ENCODE data around the gene ITGA8.
A peak's percentile ranks its signal among the peaks of the same experiment; 100 is the strongest.
"Not testable (repeated sequence)": the region's sequence is repeated elsewhere in the genome, so short reads cannot be mapped to it uniquely, and the experiment has no call there.

Gene ITGA8

GRCh38 chr10:15719899-15720634, at the start of gene ITGA8:
Gene ITGA8 (minus strand): TSS chr10:15719922. CDS start chr10:15719771, 151 bp downstream.
- DNase-seq, result peak in 2 of 10 donors; percentile 22 to 83
- intact Hi-C loops (cut with DNase I), result loop anchor here (5.0 to 10.0 kb wide), 2 partner anchors 135 to 288 kb away; no protein-coding TSS in a partner anchor

- intact Hi-C loops (cut with DNase I), result no loop called here
- no peak for DNase-seq
These were observed 45.3 kb upstream of the ITGA8 start for GRCh38 chr10:15764892-15765454.

GRCh38 chr10:15763006-15763405, 43.3 kb upstream of the ITGA8 start:
- intact Hi-C loops (cut with DNase I), result no loop called here
- DNase-seq, result no peak

GRCh38 chr10:15762239-15762638, 42.5 kb upstream of the ITGA8 start:
- intact Hi-C loops (cut with DNase I), result not testable (repeated sequence)

GRCh38 chr10:15761224-15761623, 41.5 kb upstream of the ITGA8 start:
- DNase-seq; intact Hi-C loops (cut with DNase I): not testable (repeated sequence)

More at GRCh38 chr10:15762239-15762638, 42.5 kb upstream of the ITGA8 start:
- not testable (repeated sequence) for DNase-seq

GRCh38 chr10:15760681-15761080, 41.0 kb upstream of the ITGA8 start:
- intact Hi-C loops (cut with DNase I), result no loop called here
- DNase-seq, result no peak

- DNase-seq, result no peak
- intact Hi-C loops (cut with DNase I), result no loop called here
These were observed 39.5 kb upstream of the ITGA8 start for GRCh38 chr10:15759265-15759664.

GRCh38 chr10:15758618-15759017, 38.9 kb upstream of the ITGA8 start:
- no peak for DNase-seq
- intact Hi-C loops (cut with DNase I), result no loop called here

- DNase-seq, result no peak
- intact Hi-C loops (cut with DNase I), result no loop called here
These were observed 35.2 kb upstream of the ITGA8 start for GRCh38 chr10:15754937-15755336.

GRCh38 chr10:15751046-15751445, 31.3 kb upstream of the ITGA8 start:
- intact Hi-C loops (cut with DNase I), result no loop called here
- no peak for DNase-seq

- DNase-seq, result peak in 1 of 10 donors; percentile 10
- intact Hi-C loops (cut with DNase I), result no loop called here
These were observed 28.4 kb upstream of the ITGA8 start for GRCh38 chr10:15748126-15748525.

- intact Hi-C loops (cut with DNase I), result no loop called here
- DNase-seq, result no peak
These were observed 27.9 kb upstream of the ITGA8 start for GRCh38 chr10:15747632-15748031.

GRCh38 chr10:15745751-15746150, 26.0 kb upstream of the ITGA8 start:
- DNase-seq, result no peak
- intact Hi-C loops (cut with DNase I), result no loop called here

- DNase-seq, result peak in 3 of 10 donors; percentile 18 to 39 (median 24)
- intact Hi-C loops (cut with DNase I), result no loop called here
These were observed 24.6 kb upstream of the ITGA8 start for GRCh38 chr10:15744217-15744865.

- DNase-seq, result no peak
- intact Hi-C loops (cut with DNase I), result no loop called here
These were observed 23.7 kb upstream of the ITGA8 start for GRCh38 chr10:15743443-15743842.

GRCh38 chr10:15742836-15743235, 23.1 kb upstream of the ITGA8 start:
- DNase-seq, result no peak
- intact Hi-C loops (cut with DNase I), result no loop called here

GRCh38 chr10:15742102-15742501, 22.4 kb upstream of the ITGA8 start:
- no peak for DNase-seq
- intact Hi-C loops (cut with DNase I), result no loop called here

- no peak for DNase-seq
- intact Hi-C loops (cut with DNase I), result no loop called here
These were observed 21.9 kb upstream of the ITGA8 start for GRCh38 chr10:15741581-15741980.

- DNase-seq, result no peak
- intact Hi-C loops (cut with DNase I), result no loop called here
These were observed 20.5 kb upstream of the ITGA8 start for GRCh38 chr10:15740261-15740660.

- intact Hi-C loops (cut with DNase I), result no loop called here
- DNase-seq, result no peak
These were observed 19.7 kb upstream of the ITGA8 start for GRCh38 chr10:15739254-15739970.

Data from posterior cingulate gyrus (tissue), 11 donors.